ENCODE measurements around the gene AADACL3. TPM values are rescaled to one million over a fixed set of nuclear protein-coding genes. Genes with fewer than 3 reads are reported as not detected.
"Not testable (repeated sequence)": the region's sequence is repeated elsewhere in the genome, so short reads cannot be mapped to it uniquely, and the experiment has no call there.

AADACL3 gene
- total and polyA plus RNA-seq, 2 of the 13 experiments (the other 11 are each of a cell fraction or from before 2014, with no cell fraction given), result not detected

GRCh38 chr1:12676122-12676521 is 39.8 kb upstream of the AADACL3 start:
- H3K4me1 ChIP-seq (ENCODE audit: insufficient read depth, low read length); H3K9ac ChIP-seq (ENCODE audit: insufficient read depth, low read depth, low read length); H3K27ac ChIP-seq (ENCODE audit: extremely low read length, insufficient read depth, low read length); H2AFZ ChIP-seq (ENCODE audit: low read length); H3K36me3 ChIP-seq (replicated peaks in 1 of 2; ENCODE audit: control insufficient read depth in 1 of 2, insufficient read depth in 2 of 2, low read length in 2 of 2); H3K4me2 ChIP-seq (ENCODE audit: low read depth, low read length); FAIRE-seq; in situ Hi-C loops (cut with HindIII; ENCODE audit: extremely low pct_ligation_motif_present, low pct_unique_long_range_greater_than_20kb); intact Hi-C loops (cut with micrococcal nuclease; ENCODE audit: unreplicated experiment); BruUV-seq (replicated peaks); CTCF ChIA-PET (ENCODE audit: low intra/inter-chr PET ratio, low total read pairs); DNase-seq (ENCODE audit: low spot score); H3K79me2 ChIP-seq (ENCODE audit: insufficient read depth, low read length); POLR2A ChIA-PET; H3K9me3 ChIP-seq (ENCODE audit: low read length); ATAC-seq; H3K4me3 ChIP-seq (replicated peaks in 1 of 3; ENCODE audit: insufficient read depth in 1 of 3, low read depth in 2 of 3, low read length in 3 of 3); H4K20me1 ChIP-seq (ENCODE audit: insufficient read depth, low read length): not testable (repeated sequence)
- 20% methylated on average over 4 of the region's 4 CpGs for WGBS (ENCODE audit: low lambda C conversion rate)
- peaks cover 2 to 12% of the 10 kb centered on the region in 2 experiments; a peak in 2 of 5 replicates for H3K27me3 ChIP-seq (ENCODE audit: control insufficient read depth in 1 of 2, insufficient read depth in 2 of 2, low read length in 2 of 2)

GRCh38 chr1:12677565-12677964 is 38.3 kb upstream of the AADACL3 start:
- H3K4me1 ChIP-seq (ENCODE audit: insufficient read depth, low read length), result no peaks in the 10 kb centered on the region
- no peak for FAIRE-seq
- H3K9ac ChIP-seq (ENCODE audit: insufficient read depth, low read depth, low read length), result no peak overlapping the region
- H3K27ac ChIP-seq (ENCODE audit: extremely low read length, insufficient read depth, low read length), result no peak overlapping the region
- H3K79me2 ChIP-seq (ENCODE audit: insufficient read depth, low read length), result no peaks in the 10 kb centered on the region
- whole genome bisulfite sequencing (ENCODE audit: low lambda C conversion rate), result 0% methylated on average over 1 of the region's 1 CpG
- no peaks in the 10 kb centered on the region for H4K20me1 ChIP-seq (ENCODE audit: insufficient read depth, low read length)
- no peak overlapping the region for H3K4me2 ChIP-seq (ENCODE audit: low read depth, low read length)
- intact Hi-C loops (cut with micrococcal nuclease; ENCODE audit: unreplicated experiment), result no loop called here
- no peaks in the 10 kb centered on the region for H3K9me3 ChIP-seq (ENCODE audit: low read length)
- TF ChIP-seq ZBTB39 (CRISPR knock-in tag; IDR thresholded peaks at IDR 0.05), result no peak
- no peak overlapping the region for H2AFZ ChIP-seq (ENCODE audit: low read length)
- no peak overlapping the region for H3K4me3 ChIP-seq (replicated peaks in 1 of 3; ENCODE audit: insufficient read depth in 1 of 3, low read depth in 2 of 3, low read length in 3 of 3)
- H3K36me3 ChIP-seq (replicated peaks in 1 of 2; ENCODE audit: control insufficient read depth in 1 of 2, insufficient read depth in 2 of 2, low read length in 2 of 2), result no peaks in the 10 kb centered on the region
- BruUV-seq (replicated peaks), result no TSS peak
- in situ Hi-C loops (cut with HindIII; ENCODE audit: extremely low pct_ligation_motif_present, low pct_unique_long_range_greater_than_20kb), result no loop called here
- ChIA-PET CTCF (ENCODE audit: low intra/inter-chr PET ratio, low total read pairs) (no interaction called here), POLR2A (no interaction called here)
- no peak for ATAC-seq
- no peak for DNase-seq (ENCODE audit: low spot score)
- peaks cover 2 to 12% of the 10 kb centered on the region in 2 experiments; a peak in 2 of 5 replicates for H3K27me3 ChIP-seq (ENCODE audit: control insufficient read depth in 1 of 2, insufficient read depth in 2 of 2, low read length in 2 of 2)

All from HepG2 (cell line).